Keratinocyte (primary cell): Measurements from ENCODE around the gene SETBP1. TPM values are rescaled to one million over a fixed set of nuclear protein-coding genes. Genes with fewer than 3 reads are reported as not detected.

Experiments used
- DNase-seq: peaks from one replicate; pipeline ENCODE4 v3.0.0-alpha.2; 2011; ENCODE audit warnings: low read depth, missing footprints, low spot score
- FAIRE-seq: peaks from 2 replicates; lab custom pipeline; 2011; peaks lifted over from hg19 to GRCh38; lab: Jason Lieb, UNC
- H2AFZ ChIP-seq: 2 replicates; pipeline ENCODE4 v1.6.0; 2012; ENCODE audit warnings: low read length, control low read depth, inconsistent platforms; ENCODE audit not compliant: control insufficient read depth
- H3K27ac ChIP-seq: 2 replicates; pipeline ENCODE4 v1.5.1; 2011; ENCODE audit warnings: low read length; ENCODE audit not compliant: control insufficient read depth, insufficient read depth
- H3K27me3 ChIP-seq: 3 replicates; pipeline ENCODE4 v1.6.0; 2011; ENCODE audit warnings: low read length; ENCODE audit not compliant: control insufficient read depth, insufficient read depth; ENCODE audit errors: extremely low read depth
- H3K36me3 ChIP-seq, 2 experiments: 2 replicates in 1 of 2; 3 replicates in 1 of 2; pipeline ENCODE4 v1.5.1; 2011; ENCODE audit warnings: low read length in 2 of 2, mild to moderate bottlenecking in 1 of 2; ENCODE audit not compliant: control insufficient read depth in 2 of 2, insufficient read depth in 2 of 2; ENCODE audit errors: extremely low read depth in 1 of 2
- H3K4me1 ChIP-seq: 3 replicates; pipeline ENCODE4 v1.5.1; 2011; ENCODE audit warnings: low read length; ENCODE audit not compliant: control insufficient read depth, insufficient read depth; ENCODE audit errors: extremely low read depth
- H3K4me2 ChIP-seq: 3 replicates; pipeline ENCODE4 v1.6.0; 2011; ENCODE audit warnings: low read depth, low read length; ENCODE audit not compliant: control insufficient read depth, insufficient read depth; ENCODE audit errors: extremely low read depth
- H3K4me3 ChIP-seq, 3 experiments: fragments of 200-600 bp in 1 of 3; sonication (generic) in 1 of 3; 2 replicates in 2 of 3; 3 replicates in 1 of 3; pipeline ENCODE4 v1.5.1; 2011 to 2016; ENCODE audit warnings: low read length in 3 of 3, mild to moderate bottlenecking in 3 of 3, control low read depth in 2 of 3, inconsistent platforms in 1 of 3, low read depth in 1 of 3, mixed read lengths in 1 of 3, mixed run types in 1 of 3, moderate library complexity in 1 of 3; ENCODE audit not compliant: control insufficient read depth in 2 of 3, insufficient read depth in 2 of 3; ENCODE audit errors: extremely low read depth in 1 of 3
- H3K79me2 ChIP-seq: 2 replicates; pipeline ENCODE4 v1.6.0; 2012; ENCODE audit warnings: low read length; ENCODE audit not compliant: control insufficient read depth, insufficient read depth
- H3K9ac ChIP-seq: 3 replicates; pipeline ENCODE4 v1.6.0; 2011; ENCODE audit warnings: low read length; ENCODE audit not compliant: control insufficient read depth, insufficient read depth; ENCODE audit errors: extremely low read depth
- H3K9me1 ChIP-seq: 3 replicates; pipeline ENCODE4 v1.6.0; 2011; ENCODE audit warnings: low read length; ENCODE audit not compliant: control insufficient read depth, insufficient read depth; ENCODE audit errors: extremely low read depth
- H3K9me3 ChIP-seq: 2 replicates; pipeline ENCODE4 v1.5.1; 2012; ENCODE audit warnings: low read depth, low read length; ENCODE audit not compliant: control insufficient read depth
- H4K20me1 ChIP-seq: 3 replicates; pipeline ENCODE4 v1.6.0; 2011; ENCODE audit warnings: low read length; ENCODE audit not compliant: control insufficient read depth, insufficient read depth; ENCODE audit errors: extremely low read depth
- EZH2 ChIP-seq: IDR thresholded peaks from one replicate; pipeline ENCODE4 v1.6.1; 2012; ENCODE audit warnings: inconsistent platforms, mild to moderate bottlenecking, low read length, moderate library complexity
- dilution Hi-C: fragments of 300-500 bp; cut with MboI; formaldehyde crosslinking; loops from one replicate; pipeline ENCODE4 v1.7.0; 2020; ENCODE audit warnings: low sequenced_read_pairs; ENCODE audit not compliant: extremely low pct_ligation_motif_present
- polyA plus RNA-seq, 5 experiments: library from polyadenylated mRNA; depleted of rRNA in 3 of 5; stranded (reverse) in 3 of 5; stranded (forward) in 1 of 5; unstranded in 1 of 5; fragments of >200 nt; gene quantifications; 1 replicate in 1 of 5; 2 replicates in 3 of 5; 3 replicates in 1 of 5; pipeline versions ENCODE4 v1.2.1 to v1.2.3, GENCODE V29; 2011 to 2012; ENCODE audit warnings: missing spikeins in 2 of 5, low read depth in 1 of 5, low replicate concordance in 1 of 5
- TF ChIP-seq, protein P1 (sequence below), 3 experiments: IDR thresholded peaks in 1 of 3; conservative IDR thresholded peaks in 1 of 3; optimal IDR thresholded peaks in 1 of 3; 2 replicates in 2 of 3; 3 replicates in 1 of 3; pipeline versions ENCODE3 to v1.5.1; 2011; ENCODE audit warnings: low read length in 3 of 3, mild to moderate bottlenecking in 3 of 3, moderate library complexity in 2 of 3, control low read depth in 1 of 3, inconsistent platforms in 1 of 3; ENCODE audit not compliant: insufficient read depth in 2 of 3; ENCODE audit errors: extremely low read depth in 1 of 3

SETBP1 gene
- polyA plus RNA-seq, 1 donor (not counting 4 experiments of a cell fraction or from before 2014, with no cell fraction given) = 3.3 TPM

DNA sequence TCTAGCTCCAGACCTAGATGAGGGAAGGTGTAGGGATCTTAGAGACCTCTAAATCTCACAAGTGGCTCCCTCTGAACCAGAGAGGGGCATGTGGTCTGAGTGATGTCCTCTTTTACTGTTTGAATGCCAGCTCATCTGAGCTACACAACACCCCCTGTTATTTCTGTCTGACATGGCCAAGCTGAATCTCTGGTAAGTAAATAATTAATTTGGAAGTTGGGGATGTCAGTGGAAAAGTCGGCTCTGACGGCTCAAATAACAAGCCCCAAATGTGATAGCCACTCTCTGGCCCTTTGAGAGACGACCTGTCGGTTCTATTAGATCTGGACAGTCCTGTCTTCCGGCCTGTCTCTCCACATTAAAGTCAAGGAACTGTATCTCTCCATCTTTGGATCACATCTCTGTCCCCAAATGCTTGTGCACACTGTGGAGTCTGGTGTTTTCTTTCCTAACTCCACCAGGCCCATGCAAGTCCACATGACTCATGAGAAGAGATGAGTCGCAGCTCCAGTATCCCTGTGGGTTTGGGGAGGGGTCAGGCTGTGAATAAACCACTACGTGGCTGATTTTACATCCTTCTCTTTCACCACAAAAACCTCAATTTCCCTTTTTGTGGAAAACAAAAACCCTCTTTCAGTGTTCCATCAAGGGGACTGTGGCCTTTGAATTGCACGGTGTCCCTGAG is 52.5 kb downstream of the SETBP1 start:
- H3K9ac ChIP-seq = peak overlapping the region; percentile 39
- dilution Hi-C loops = no loop called here
- H3K79me2 ChIP-seq = peaks cover 12% of the 10 kb centered on the region
- H2AFZ ChIP-seq = no peak overlapping the region
- DNase-seq = peak; percentile 88
- peak overlapping the region; percentile 79 for H3K4me2 ChIP-seq
- H4K20me1 ChIP-seq = no peaks in the 10 kb centered on the region
- peak; percentile 97 for FAIRE-seq
- peak overlapping the region; percentile 86 for H3K27ac ChIP-seq
- H3K9me1 ChIP-seq = no peaks in the 10 kb centered on the region
- H3K9me3 ChIP-seq = no peaks in the 10 kb centered on the region
- no peaks in the 10 kb centered on the region for H3K27me3 ChIP-seq
- H3K4me1 ChIP-seq = peaks cover 42% of the 10 kb centered on the region
- peak overlapping the region in 1 of 3 experiments; percentile 8 for H3K4me3 ChIP-seq
- peaks cover 0 to 2% of the 10 kb centered on the region in 2 experiments for H3K36me3 ChIP-seq
- no peak for TF ChIP-seq EZH2
- TF ChIP-seq, protein P1, sequence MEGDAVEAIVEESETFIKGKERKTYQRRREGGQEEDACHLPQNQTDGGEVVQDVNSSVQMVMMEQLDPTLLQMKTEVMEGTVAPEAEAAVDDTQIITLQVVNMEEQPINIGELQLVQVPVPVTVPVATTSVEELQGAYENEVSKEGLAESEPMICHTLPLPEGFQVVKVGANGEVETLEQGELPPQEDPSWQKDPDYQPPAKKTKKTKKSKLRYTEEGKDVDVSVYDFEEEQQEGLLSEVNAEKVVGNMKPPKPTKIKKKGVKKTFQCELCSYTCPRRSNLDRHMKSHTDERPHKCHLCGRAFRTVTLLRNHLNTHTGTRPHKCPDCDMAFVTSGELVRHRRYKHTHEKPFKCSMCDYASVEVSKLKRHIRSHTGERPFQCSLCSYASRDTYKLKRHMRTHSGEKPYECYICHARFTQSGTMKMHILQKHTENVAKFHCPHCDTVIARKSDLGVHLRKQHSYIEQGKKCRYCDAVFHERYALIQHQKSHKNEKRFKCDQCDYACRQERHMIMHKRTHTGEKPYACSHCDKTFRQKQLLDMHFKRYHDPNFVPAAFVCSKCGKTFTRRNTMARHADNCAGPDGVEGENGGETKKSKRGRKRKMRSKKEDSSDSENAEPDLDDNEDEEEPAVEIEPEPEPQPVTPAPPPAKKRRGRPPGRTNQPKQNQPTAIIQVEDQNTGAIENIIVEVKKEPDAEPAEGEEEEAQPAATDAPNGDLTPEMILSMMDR (optimal IDR thresholded peaks at IDR 0.05 in 1 of 3, IDR thresholded peaks at IDR 0.05 in 1 of 3, conservative IDR thresholded peaks at IDR 0.05 in 1 of 3; ENCODE audit: extremely low read depth in 1 of 3, insufficient read depth in 2 of 3, low read length in 3 of 3) = no peak

DNA sequence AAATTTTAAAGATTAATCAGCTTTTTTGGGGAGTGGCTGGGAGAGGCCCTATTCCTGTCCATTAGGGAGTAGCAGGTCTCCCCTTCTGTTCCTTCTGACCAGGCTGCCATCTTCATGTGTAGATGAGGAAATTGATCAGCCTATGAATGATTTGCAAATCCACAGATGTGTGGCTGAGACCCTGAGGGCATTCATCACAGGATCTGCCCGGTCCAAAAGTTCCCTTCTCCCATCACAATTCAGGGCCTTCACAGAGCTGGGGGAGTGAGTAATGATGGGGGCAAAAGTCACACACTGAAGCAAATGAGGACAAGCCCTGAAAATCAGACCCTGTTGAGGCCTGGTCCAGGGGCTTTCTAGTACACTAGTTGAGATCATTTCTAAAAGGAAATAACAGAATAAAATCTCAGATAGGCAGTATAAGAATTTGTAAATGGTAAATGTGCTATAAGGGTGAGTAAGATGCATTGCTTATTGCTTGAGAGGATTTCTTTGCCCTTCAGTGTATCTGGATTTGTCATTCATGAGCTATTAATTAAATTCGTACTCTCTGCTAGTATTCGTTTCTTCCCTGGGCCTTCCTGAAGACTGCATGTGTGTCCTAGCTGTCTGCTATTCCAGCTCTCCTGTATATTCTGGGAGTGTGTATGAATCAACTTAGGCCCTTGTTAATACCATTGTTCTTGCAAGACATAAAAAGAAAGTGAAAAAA is 53.2 kb downstream of the SETBP1 start:
- DNase-seq (no peak), FAIRE-seq (peak; percentile 32)
- Histone ChIP-seq H3K4me3 (no peak overlapping the region), H2AFZ (no peak overlapping the region), H3K27ac (peak overlapping the region; percentile 58), H3K4me1 (peaks cover 42% of the 10 kb centered on the region), H3K79me2 (peaks cover 9% of the 10 kb centered on the region), H3K27me3 (no peaks in the 10 kb centered on the region), H3K9me3 (no peaks in the 10 kb centered on the region), H3K4me2 (peak overlapping the region; percentile 79), H3K9me1 (no peaks in the 10 kb centered on the region), H3K36me3 (no peaks in the 10 kb centered on the region), H3K9ac (peak overlapping the region; percentile 20), H4K20me1 (no peaks in the 10 kb centered on the region)
- TF ChIP-seq, protein P1 (optimal IDR thresholded peaks at IDR 0.05 in 1 of 3, IDR thresholded peaks at IDR 0.05 in 1 of 3, conservative IDR thresholded peaks at IDR 0.05 in 1 of 3; ENCODE audit: extremely low read depth in 1 of 3, insufficient read depth in 2 of 3, low read length in 3 of 3) = no peak
- no peak for TF ChIP-seq EZH2
- dilution Hi-C loops = no loop called here
